ENCODE measurements around the gene OR52E5. TPM values are rescaled to one million over a fixed set of nuclear protein-coding genes. Genes with fewer than 3 reads are reported as not detected.

The OR52E5 gene
- total RNA-seq, 1 donor from 2014 or later: not detected

DNA sequence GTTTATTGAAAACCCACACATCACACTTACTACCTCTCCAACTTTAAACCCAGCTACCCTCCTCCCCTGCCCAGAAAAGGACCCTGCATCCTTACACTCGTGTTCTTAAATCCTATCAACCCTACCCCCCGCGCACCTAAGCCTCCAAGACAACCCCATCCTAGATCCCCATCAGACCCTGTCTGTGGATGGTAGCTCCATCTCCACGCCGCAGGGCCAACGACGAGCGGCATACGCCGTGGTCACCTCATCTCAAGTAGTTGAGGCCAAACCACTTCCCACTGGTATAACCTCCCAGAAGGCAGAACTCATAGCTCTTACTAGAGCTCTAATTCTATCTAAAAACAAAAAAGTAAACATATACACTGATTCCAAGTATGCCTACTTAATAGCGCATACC lies 39.7 kb downstream of the OR52E5 start:
- intact Hi-C loops (cut with micrococcal nuclease): no loop called here

DNA sequence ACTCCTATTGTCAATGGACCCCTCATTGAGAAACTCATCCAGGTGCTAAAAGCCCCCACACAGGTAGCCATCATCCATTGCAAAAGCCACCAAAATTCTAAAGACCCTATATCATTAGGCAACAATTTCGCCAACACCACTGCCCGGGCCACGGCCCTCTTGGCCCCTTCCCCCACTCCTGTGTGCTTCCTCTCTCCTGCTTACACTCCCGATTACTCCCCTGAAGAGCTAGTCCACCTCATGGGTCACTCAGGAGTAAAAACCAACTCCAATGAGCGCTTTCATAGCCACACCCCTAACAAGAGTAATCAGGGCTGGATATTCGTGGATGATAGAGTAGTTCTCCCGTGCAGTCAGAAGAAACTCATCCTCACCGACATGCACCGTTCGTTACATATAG lies 40.1 kb downstream of the OR52E5 start:
- intact Hi-C loops (cut with micrococcal nuclease): no loop called here

DNA sequence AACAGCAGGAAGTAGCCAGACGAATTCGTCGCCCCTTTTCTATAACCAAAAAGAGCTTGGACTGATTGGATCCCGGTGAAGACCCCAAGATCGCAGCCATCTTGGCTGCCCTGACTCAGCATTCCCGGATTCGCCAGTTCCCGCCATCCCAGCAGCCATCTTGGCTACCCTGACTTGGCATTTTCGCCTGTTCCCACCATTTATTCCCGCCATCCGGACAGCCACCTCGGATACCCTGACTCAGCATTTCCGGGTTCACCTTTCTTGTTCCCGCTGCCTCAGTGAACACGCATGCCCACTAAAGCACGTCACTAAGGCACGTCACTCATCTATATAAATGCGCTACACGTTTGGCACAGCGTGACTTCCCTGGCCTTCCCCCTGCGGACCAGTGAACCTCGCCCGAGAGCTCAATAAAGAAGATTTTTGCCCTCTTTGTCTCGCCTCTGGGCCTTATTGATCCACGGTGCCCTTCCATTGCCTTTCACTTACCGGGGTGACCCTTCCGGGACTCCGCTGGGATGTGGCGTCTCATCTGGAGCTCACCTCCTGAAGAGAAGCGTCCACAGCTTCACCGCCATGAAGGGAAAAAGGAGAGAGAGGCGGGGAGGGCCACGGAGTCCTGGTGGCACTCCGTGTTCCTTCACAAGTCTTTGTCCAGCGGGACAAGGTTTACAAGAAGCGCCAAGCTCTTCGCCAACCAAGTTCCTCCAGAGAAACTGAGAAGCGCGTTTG lies 45.0 kb downstream of the OR52E5 start:
- intact Hi-C loops (cut with micrococcal nuclease): no loop called here

DNA sequence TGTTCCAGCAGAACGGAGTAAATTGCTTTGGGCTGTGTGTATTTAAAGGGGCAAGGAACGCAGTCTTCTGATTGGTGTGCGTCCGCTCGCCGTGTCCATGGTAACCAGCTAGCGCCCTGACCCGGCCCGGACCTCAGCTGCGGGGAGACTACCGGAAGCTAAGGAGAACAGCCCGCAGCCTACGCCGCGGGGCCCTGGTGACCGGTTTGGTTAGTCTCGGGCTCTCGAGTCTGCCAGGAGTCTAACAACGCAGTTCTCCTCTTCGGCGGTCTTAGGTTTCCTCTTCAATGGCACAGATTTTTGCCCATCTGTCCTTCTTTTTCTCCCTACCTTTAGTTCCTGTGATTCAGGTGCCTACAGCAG lies 45.6 kb downstream of the OR52E5 start:
- intact Hi-C loops (cut with micrococcal nuclease): no loop called here

DNA sequence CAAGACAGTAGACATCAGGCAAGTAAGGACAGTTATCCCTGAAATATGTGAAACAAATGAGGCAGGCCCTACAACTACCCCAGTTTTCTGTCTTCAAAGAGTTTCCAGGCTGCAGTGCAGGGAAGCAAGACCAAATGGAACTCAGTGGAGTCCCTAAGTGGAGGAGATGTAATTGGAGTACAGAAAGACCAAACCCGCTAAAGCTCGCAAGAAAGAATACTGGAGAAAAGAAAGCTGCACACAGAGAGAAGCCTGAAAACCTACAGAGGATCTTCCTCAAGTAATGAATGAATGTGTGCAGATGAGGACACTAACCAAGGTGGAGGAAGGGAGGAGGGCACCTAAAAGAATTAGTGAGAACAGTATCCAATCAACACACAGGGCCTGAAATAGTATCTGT lies 47.7 kb downstream of the OR52E5 start:
- intact Hi-C loops (cut with micrococcal nuclease): no loop called here

DNA sequence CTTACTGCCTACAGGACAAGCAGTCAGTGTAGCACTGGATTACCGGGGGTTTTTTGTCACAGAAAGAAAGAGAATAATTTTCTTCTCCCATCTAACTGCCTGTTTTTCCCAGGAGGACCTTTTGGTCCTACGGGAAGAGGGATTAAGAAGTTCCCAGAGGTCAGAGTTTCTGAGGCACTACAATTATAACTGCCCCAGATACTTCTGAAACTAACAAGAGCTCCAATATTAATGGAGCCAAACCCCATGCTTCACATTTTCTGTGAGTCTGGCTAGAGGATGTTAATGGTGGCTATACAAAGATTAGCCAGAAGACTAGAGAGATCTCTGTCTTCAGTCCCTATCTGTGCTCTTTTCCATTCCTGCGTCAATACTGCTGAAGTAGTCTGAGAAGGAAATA lies 48.9 kb downstream of the OR52E5 start, which contains the start of gene OR56A3:
OR56A3 (plus strand) TSS at position 301 of the 400 bp plus-strand sequence. CDS start 5,096 bp downstream, outside the sequence.
- intact Hi-C loops (cut with micrococcal nuclease): no loop called here

Other genes with a start within 250 kb of the OR52E5 start
- 22.1 and 24.4 TPM in 2 replicates for gene TRIM5, start 208.1 kb upstream of the OR52E5 start, total RNA-seq
- gene TRIM22, start 203.4 kb upstream of the OR52E5 start, total RNA-seq: 173 and 177 TPM in 2 replicates
- 0.09 and 0.36 TPM in 2 replicates for gene OR56B1, start 156.8 kb upstream of the OR52E5 start, total RNA-seq
- gene OR52N4, start 139.0 kb upstream of the OR52E5 start, total RNA-seq: 0.52 and 0.57 TPM in 2 replicates
- gene OR52N5, start 109.9 kb upstream of the OR52E5 start, total RNA-seq: not detected in 2 replicates
- 0.23 TPM in 1 of 2 replicates, not detected in the other for gene OR52N1, start 101.9 kb upstream of the OR52E5 start, total RNA-seq
- gene OR52N2, start 84.3 kb upstream of the OR52E5 start, total RNA-seq: not detected in 2 replicates
- not detected in 2 replicates for gene OR52E6, start 51.3 kb upstream of the OR52E5 start, total RNA-seq
- gene OR52E8, start 35.5 kb upstream of the OR52E5 start, total RNA-seq: not detected in 2 replicates
- gene OR52E4, start 12.6 kb upstream of the OR52E5 start, total RNA-seq: not detected in 2 replicates
- not detected in 2 replicates for gene OR56A3, start 49.0 kb downstream of the OR52E5 start, total RNA-seq
- gene OR56A5, start 75.3 kb downstream of the OR52E5 start, total RNA-seq: not detected in 2 replicates
- not detected in 2 replicates for gene OR52L1, start 93.8 kb downstream of the OR52E5 start, total RNA-seq
- 0.05 TPM in 1 of 2 replicates, not detected in the other for gene OR56A4, start 113.7 kb downstream of the OR52E5 start, total RNA-seq
- not detected in 2 replicates for gene OR56A1, start 137.6 kb downstream of the OR52E5 start, total RNA-seq
- gene OR56B4, start 214.5 kb downstream of the OR52E5 start, total RNA-seq: not detected in 2 replicates